Breast epithelium (tissue), 4 donors: Measurements from ENCODE around the gene STAT4. TPM values are rescaled to one million over a fixed set of nuclear protein-coding genes. Genes with fewer than 3 reads are reported as not detected.

Source experiments
- DNase-seq, 2 donors: peaks; one replicate each; pipeline ENCODE4 v3.0.0-alpha.2; 2019; ENCODE audit warnings: low spot score in 2 of 2
- H3K27ac ChIP-seq, 2 donors: fragments of 200-600 bp; sonication (generic) in 1 of 2; one replicate each; pipeline ENCODE4 v1.5.1; 2016 to 2019; ENCODE audit warnings: mild to moderate bottlenecking in 1 of 2
- H3K27me3 ChIP-seq, 2 donors: fragments of 200-600 bp; sonication (generic) in 1 of 2; one replicate each; pipeline versions ENCODE4 v1.5.1 to v1.6.0; 2017 to 2019; ENCODE audit warnings: control low read depth in 1 of 2, mild to moderate bottlenecking in 1 of 2
- H3K36me3 ChIP-seq: fragments of 200-600 bp; one replicate; pipeline ENCODE4 v1.5.1; 2019
- H3K4me1 ChIP-seq, 2 donors: fragments of 200-600 bp; sonication (generic); one replicate each; pipeline ENCODE4 v1.5.1; 2016 to 2019; ENCODE audit warnings: control low read depth in 1 of 2
- H3K4me3 ChIP-seq, 3 donors: fragments of 200-600 bp; sonication (generic); 1 replicate in 2 of 3; 2 replicates in 1 of 3; pipeline ENCODE4 v1.5.1; 2016 to 2019; ENCODE audit warnings: mild to moderate bottlenecking in 3 of 3, moderate library complexity in 2 of 3
- H3K9me3 ChIP-seq, 2 donors: fragments of 200-600 bp; sonication (generic) in 1 of 2; one replicate each; pipeline ENCODE4 v1.5.1; 2016 to 2019; ENCODE audit warnings: control low read depth in 1 of 2
- CTCF ChIP-seq, 3 donors: fragments of 450-650 bp; IDR thresholded peaks; one replicate each; pipeline ENCODE4 v1.5.1; 2016 to 2017; ENCODE audit warnings: antibody characterized with exemption in 3 of 3, mild to moderate bottlenecking in 3 of 3, moderate library complexity in 3 of 3
- POLR2A ChIP-seq: fragments of 450-650 bp; IDR thresholded peaks from one replicate; pipeline ENCODE4 v1.6.1; 2016; ENCODE audit warnings: antibody characterized with exemption, mild to moderate bottlenecking, moderate library complexity
- POLR2AphosphoS5 ChIP-seq, 3 donors: sonication (generic); formaldehyde crosslinking; IDR thresholded peaks; one replicate each; pipeline ENCODE4 v1.6.1; 2017; ENCODE audit warnings: antibody characterized with exemption in 3 of 3
- intact Hi-C: fragments of 100-400 bp; cut with DNase I; formaldehyde crosslinking; loops from one replicate; pipeline ENCODE4 v1.15.1; 2023; ENCODE audit warnings: low total_unique reads
- total RNA-seq, 3 donors: library from RNA; depleted of rRNA; stranded (reverse); fragments of >200 nt; gene quantifications; one replicate each; pipeline ENCODE4 v1.1.0, GENCODE V29; 2016

Gene STAT4
- total RNA-seq, 3 donors from 2014 or later = 1.6 to 5.9 (median 3.6) TPM

- TF ChIP-seq POLR2A = no peak
- no peak for TF ChIP-seq POLR2AphosphoS5 (IDR thresholded peaks at IDR 0.05)
- no peak for TF ChIP-seq CTCF (IDR thresholded peaks at IDR 0.05)
- intact Hi-C loops = no loop called here
- Histone ChIP-seq H3K4me3 (no peak overlapping the region), H3K27ac (peak overlapping the region in 1 of 2 donors; percentile 78), H3K9me3 (no peaks in the 10 kb centered on the region), H3K4me1 (no peaks in the 10 kb centered on the region), H3K27me3 (no peaks in the 10 kb centered on the region), H3K36me3 (no peaks in the 10 kb centered on the region)
- DNase-seq = no peak
Measured at GRCh38 chr2:191038241-191038725, 112.5 kb downstream of the STAT4 start.

- H3K9me3 ChIP-seq = no peaks in the 10 kb centered on the region
- no peak for TF ChIP-seq POLR2AphosphoS5 (IDR thresholded peaks at IDR 0.05)
- no peak for TF ChIP-seq CTCF (IDR thresholded peaks at IDR 0.05)
- TF ChIP-seq POLR2A = no peak
- peak overlapping the region in 1 of 2 donors; percentile 78 for H3K27ac ChIP-seq
- no peaks in the 10 kb centered on the region for H3K27me3 ChIP-seq
- no peaks in the 10 kb centered on the region for H3K36me3 ChIP-seq
- intact Hi-C loops = no loop called here
- DNase-seq = no peak
- H3K4me3 ChIP-seq = no peak overlapping the region
- no peaks in the 10 kb centered on the region for H3K4me1 ChIP-seq
Measured at GRCh38 chr2:191037351-191037750, 113.4 kb downstream of the STAT4 start.

- no peak for TF ChIP-seq CTCF (IDR thresholded peaks at IDR 0.05)
- TF ChIP-seq POLR2A = no peak
- no peak for TF ChIP-seq POLR2AphosphoS5 (IDR thresholded peaks at IDR 0.05)
- no peaks in the 10 kb centered on the region for H3K27me3 ChIP-seq
- H3K9me3 ChIP-seq = no peaks in the 10 kb centered on the region
- DNase-seq = no peak
- no peaks in the 10 kb centered on the region for H3K36me3 ChIP-seq
- H3K4me3 ChIP-seq = no peak overlapping the region
- H3K4me1 ChIP-seq = no peaks in the 10 kb centered on the region
- intact Hi-C loops = no loop called here
- H3K27ac ChIP-seq = no peak overlapping the region
Measured at GRCh38 chr2:191036363-191036762, 114.4 kb downstream of the STAT4 start.

GRCh38 chr2:191032588-191033429 lies 118.0 kb downstream of the STAT4 start:
- intact Hi-C loops = no loop called here
- DNase-seq = no peak
- no peaks in the 10 kb centered on the region for H3K9me3 ChIP-seq

More at GRCh38 chr2:191032588-191033429, 118.0 kb downstream of the STAT4 start:
- Histone ChIP-seq H3K27ac (no peak overlapping the region), H3K36me3 (no peaks in the 10 kb centered on the region), H3K27me3 (no peaks in the 10 kb centered on the region), H3K4me1 (no peaks in the 10 kb centered on the region), H3K4me3 (no peak overlapping the region)
- TF ChIP-seq POLR2AphosphoS5 (IDR thresholded peaks at IDR 0.05) (no peak), CTCF (IDR thresholded peaks at IDR 0.05) (no peak), POLR2A (no peak)
